Activated naive CD4-positive, alpha-beta T cell treated with anti-CD3 and anti-CD28 coated beads for 36 hours (primary cell): ENCODE results near the gene TCF4. TPM values are rescaled to one million over a fixed set of nuclear protein-coding genes. Genes with fewer than 3 reads are reported as not detected.

Source experiments
- CTCF ChIA-PET: fragments of 350-600 bp; sonication (Branson Sonifier 250); formaldehyde crosslinking; loops from one replicate; lab custom pipeline; 2021; ENCODE audit warnings: antibody characterized with exemption; lab: Charles Lee
- DNase-seq: peaks from one replicate; pipeline ENCODE4 v3.0.0-alpha.2; 2020
- H3K27ac Mint-ChIP-seq: one replicate; pipeline ENCODE4 v1.8.0; 2021; ENCODE audit warnings: mild to moderate bottlenecking, mixed read lengths
- H3K27me3 Mint-ChIP-seq: one replicate; pipeline ENCODE4 v1.8.0; 2021; ENCODE audit warnings: low read depth, mixed read lengths
- H3K36me3 Mint-ChIP-seq: one replicate; pipeline ENCODE4 v1.8.0; 2021; ENCODE audit warnings: low read depth, mixed read lengths
- H3K4me1 Mint-ChIP-seq: one replicate; pipeline ENCODE4 v1.8.0; 2021; ENCODE audit warnings: low read depth, mixed read lengths
- H3K4me3 Mint-ChIP-seq: one replicate; pipeline ENCODE4 v1.8.0; 2021; ENCODE audit warnings: mild to moderate bottlenecking, moderate library complexity, mixed read lengths
- H3K9me3 Mint-ChIP-seq: one replicate; pipeline ENCODE4 v1.8.0; 2021; ENCODE audit warnings: mixed read lengths
- intact Hi-C: fragments of 100-400 bp; cut with micrococcal nuclease; formaldehyde crosslinking; loops from one replicate; pipeline ENCODE4 v1.15.1; 2023
- total RNA-seq, 2 experiments: library from RNA; stranded (reverse); gene quantifications; one replicate each; pipeline ENCODE4 v1.2.3, GENCODE V29; 2021

TCF4 gene
- total RNA-seq, 2 experiments from 2014 or later: 0.49 to 0.91 TPM

GRCh38 chr18:55349685-55350084 lies 238.3 kb downstream of the TCF4 start:
- Mint-ChIP-seq H3K4me1 (no peaks in the 10 kb centered on the region), H3K27ac (no peak overlapping the region), H3K27me3 (peaks cover 20% of the 10 kb centered on the region), H3K9me3 (peaks cover 2% of the 10 kb centered on the region), H3K36me3 (no peaks in the 10 kb centered on the region), H3K4me3 (no peak overlapping the region)
- DNase-seq: no peak
- intact Hi-C loops: no loop called here
- CTCF ChIA-PET: interaction anchor here (1.2 kb wide), 1 partner anchor 115 kb away, joined by 3 read pairs; no protein-coding TSS in a partner anchor

GRCh38 chr18:55346961-55347740 lies 240.8 kb downstream of the TCF4 start:
- peaks cover 13% of the 10 kb centered on the region for H3K27me3 Mint-ChIP-seq
- H3K36me3 Mint-ChIP-seq: no peaks in the 10 kb centered on the region
- CTCF ChIA-PET: interaction anchor here (0.6 to 1.1 kb wide), 2 partner anchors 120 to 360 kb away, joined by 3 read pairs; no protein-coding TSS in a partner anchor
- intact Hi-C loops: no loop called here
- H3K27ac Mint-ChIP-seq: no peak overlapping the region
- peaks cover 2% of the 10 kb centered on the region for H3K9me3 Mint-ChIP-seq
- no peak for DNase-seq
- no peaks in the 10 kb centered on the region for H3K4me1 Mint-ChIP-seq
- no peak overlapping the region for H3K4me3 Mint-ChIP-seq

- H3K4me1 Mint-ChIP-seq: no peaks in the 10 kb centered on the region
- no peaks in the 10 kb centered on the region for H3K36me3 Mint-ChIP-seq
- H3K9me3 Mint-ChIP-seq: peaks cover 2% of the 10 kb centered on the region
- intact Hi-C loops: no loop called here
- no peak overlapping the region for H3K27ac Mint-ChIP-seq
- peaks cover 12% of the 10 kb centered on the region for H3K27me3 Mint-ChIP-seq
- no peak for DNase-seq
- H3K4me3 Mint-ChIP-seq: no peak overlapping the region
- CTCF ChIA-PET: interaction anchor here (1.1 kb wide), 1 partner anchor 359 kb away, joined by 3 read pairs; no protein-coding TSS in a partner anchor
Measured at GRCh38 chr18:55346387-55346786, 241.6 kb downstream of the TCF4 start.

- intact Hi-C loops: no loop called here
- no peaks in the 10 kb centered on the region for H3K36me3 Mint-ChIP-seq
- no peak for DNase-seq
- H3K27me3 Mint-ChIP-seq: peaks cover 10% of the 10 kb centered on the region
- no peaks in the 10 kb centered on the region for H3K4me1 Mint-ChIP-seq
- peaks cover 2% of the 10 kb centered on the region for H3K9me3 Mint-ChIP-seq
- CTCF ChIA-PET: no interaction called here
- no peak overlapping the region for H3K27ac Mint-ChIP-seq
- H3K4me3 Mint-ChIP-seq: no peak overlapping the region
Measured at GRCh38 chr18:55345103-55345950, 242.7 kb downstream of the TCF4 start.

- CTCF ChIA-PET: no interaction called here
- no peak overlapping the region for H3K27ac Mint-ChIP-seq
- H3K4me3 Mint-ChIP-seq: no peak overlapping the region
Measured at GRCh38 chr18:55343396-55344073, 244.5 kb downstream of the TCF4 start.

GRCh38 chr18:55340998-55341397 lies 247.0 kb downstream of the TCF4 start:
- H3K4me3 Mint-ChIP-seq: no peak overlapping the region
- no peaks in the 10 kb centered on the region for H3K4me1 Mint-ChIP-seq
- intact Hi-C loops: no loop called here
- CTCF ChIA-PET: no interaction called here
- H3K36me3 Mint-ChIP-seq: no peaks in the 10 kb centered on the region
- DNase-seq: no peak
- H3K9me3 Mint-ChIP-seq: no peaks in the 10 kb centered on the region
- H3K27me3 Mint-ChIP-seq: peaks cover 7% of the 10 kb centered on the region
- H3K27ac Mint-ChIP-seq: no peak overlapping the region

More at GRCh38 chr18:55343396-55344073, 244.5 kb downstream of the TCF4 start:
- H3K4me1 Mint-ChIP-seq: no peaks in the 10 kb centered on the region
- peaks cover 5% of the 10 kb centered on the region for H3K27me3 Mint-ChIP-seq
- DNase-seq: no peak
- intact Hi-C loops: no loop called here
- peaks cover 2% of the 10 kb centered on the region for H3K9me3 Mint-ChIP-seq
- H3K36me3 Mint-ChIP-seq: no peaks in the 10 kb centered on the region

- Mint-ChIP-seq H3K4me1 (no peaks in the 10 kb centered on the region), H3K4me3 (no peak overlapping the region), H3K27me3 (peaks cover 5% of the 10 kb centered on the region), H3K9me3 (no peaks in the 10 kb centered on the region), H3K36me3 (no peaks in the 10 kb centered on the region), H3K27ac (no peak overlapping the region)
- intact Hi-C loops: no loop called here
- DNase-seq: no peak
- CTCF ChIA-PET: no interaction called here
Measured at GRCh38 chr18:55339990-55340389, 248.0 kb downstream of the TCF4 start.

GRCh38 chr18:55338978-55339650 lies 248.9 kb downstream of the TCF4 start:
- CTCF ChIA-PET: no interaction called here
- no peaks in the 10 kb centered on the region for H3K9me3 Mint-ChIP-seq
- intact Hi-C loops: no loop called here
- peaks cover 5% of the 10 kb centered on the region for H3K27me3 Mint-ChIP-seq
- no peak overlapping the region for H3K27ac Mint-ChIP-seq
- H3K36me3 Mint-ChIP-seq: no peaks in the 10 kb centered on the region
- H3K4me3 Mint-ChIP-seq: no peak overlapping the region
- no peak for DNase-seq
- H3K4me1 Mint-ChIP-seq: no peaks in the 10 kb centered on the region

GRCh38 chr18:55337908-55338521 lies 250.0 kb downstream of the TCF4 start:
- Mint-ChIP-seq H3K27ac (no peak overlapping the region), H3K4me1 (no peaks in the 10 kb centered on the region), H3K27me3 (peaks cover 5% of the 10 kb centered on the region), H3K4me3 (no peak overlapping the region), H3K36me3 (no peaks in the 10 kb centered on the region), H3K9me3 (no peaks in the 10 kb centered on the region)
- CTCF ChIA-PET: no interaction called here
- DNase-seq: no peak
- intact Hi-C loops: no loop called here

GRCh38 chr18:55337138-55337537 lies 250.9 kb downstream of the TCF4 start:
- intact Hi-C loops: no loop called here
- Mint-ChIP-seq H3K27ac (no peak overlapping the region), H3K36me3 (no peaks in the 10 kb centered on the region), H3K27me3 (peaks cover 5% of the 10 kb centered on the region), H3K4me1 (no peaks in the 10 kb centered on the region), H3K9me3 (no peaks in the 10 kb centered on the region), H3K4me3 (no peak overlapping the region)
- DNase-seq: no peak
- CTCF ChIA-PET: interaction anchor here (0.6 kb wide), 1 partner anchor 1095 kb away, joined by 8 read pairs; no protein-coding TSS in a partner anchor

GRCh38 chr18:55336438-55337100 lies 251.4 kb downstream of the TCF4 start:
- Mint-ChIP-seq H3K27me3 (peaks cover 5% of the 10 kb centered on the region), H3K36me3 (no peaks in the 10 kb centered on the region), H3K27ac (no peak overlapping the region), H3K4me3 (no peak overlapping the region), H3K4me1 (no peaks in the 10 kb centered on the region), H3K9me3 (no peaks in the 10 kb centered on the region)
- DNase-seq: no peak
- CTCF ChIA-PET: interaction anchor here (0.6 kb wide), 1 partner anchor 1096 kb away, joined by 8 read pairs; no protein-coding TSS in a partner anchor
- intact Hi-C loops: no loop called here
